Fibroblast of skin of left quadriceps (primary cell): Measurements from ENCODE around the gene SPOCK1.

ENCODE experiments used
- DNase-seq, 2 experiments: peaks; one replicate each; pipeline ENCODE4 v3.0.0-alpha.2; 2013; ENCODE audit warnings: low read depth in 2 of 2

Gene SPOCK1

GRCh38 chr5:137442660-137443059 is 56.5 kb downstream of the SPOCK1 start:
- no peak for DNase-seq

- no peak for DNase-seq
Observed at GRCh38 chr5:137441476-137441875, 57.6 kb downstream of the SPOCK1 start.

GRCh38 chr5:137440795-137441194 is 58.3 kb downstream of the SPOCK1 start:
- no peak for DNase-seq

DNA sequence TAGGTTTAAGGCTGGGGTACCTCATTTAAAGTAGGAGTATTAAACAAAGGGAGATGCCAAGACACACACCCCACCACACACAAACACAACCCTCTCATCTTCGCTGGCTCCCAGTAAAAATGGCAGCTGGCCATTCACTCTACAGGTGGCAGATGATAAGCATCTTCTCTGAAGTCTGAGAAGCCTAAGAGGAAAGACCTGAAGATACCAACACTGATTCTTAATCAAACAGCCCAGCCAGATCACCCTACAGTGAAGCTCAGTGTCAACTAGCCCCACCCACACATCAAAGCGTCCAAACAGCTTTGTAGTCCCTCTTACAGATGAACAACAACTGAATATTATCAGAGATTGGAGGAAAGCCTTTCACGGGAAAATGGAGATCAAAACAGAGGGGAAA is 59.5 kb downstream of the SPOCK1 start:
- no peak for DNase-seq

- no peak for DNase-seq
Observed at GRCh38 chr5:137438932-137439331, 60.2 kb downstream of the SPOCK1 start.

- DNase-seq = no peak
Observed at GRCh38 chr5:137437774-137438173, 61.4 kb downstream of the SPOCK1 start.

DNA sequence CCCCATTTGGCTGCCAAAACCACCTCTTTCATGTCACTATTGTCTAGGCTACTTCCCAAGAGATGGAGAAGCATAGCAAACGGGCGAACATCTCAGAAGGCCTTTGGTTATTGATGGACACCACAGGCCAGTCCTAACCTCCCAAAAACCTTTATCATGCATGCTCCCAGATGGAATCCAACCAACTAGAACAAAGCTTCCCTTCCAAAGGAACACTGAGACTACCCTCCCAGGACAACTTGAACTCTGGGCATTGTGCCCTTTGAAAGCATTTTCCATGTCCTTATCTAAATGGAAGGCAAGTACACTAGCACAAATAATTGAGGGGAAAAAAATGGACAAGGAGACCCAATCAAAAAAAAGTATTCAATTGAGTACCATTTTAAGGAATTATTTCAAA is 65.6 kb downstream of the SPOCK1 start:
- no peak for DNase-seq

GRCh38 chr5:137432376-137432775 is 66.8 kb downstream of the SPOCK1 start:
- DNase-seq = no peak

GRCh38 chr5:137431051-137431450 is 68.1 kb downstream of the SPOCK1 start:
- DNase-seq = no peak

DNA sequence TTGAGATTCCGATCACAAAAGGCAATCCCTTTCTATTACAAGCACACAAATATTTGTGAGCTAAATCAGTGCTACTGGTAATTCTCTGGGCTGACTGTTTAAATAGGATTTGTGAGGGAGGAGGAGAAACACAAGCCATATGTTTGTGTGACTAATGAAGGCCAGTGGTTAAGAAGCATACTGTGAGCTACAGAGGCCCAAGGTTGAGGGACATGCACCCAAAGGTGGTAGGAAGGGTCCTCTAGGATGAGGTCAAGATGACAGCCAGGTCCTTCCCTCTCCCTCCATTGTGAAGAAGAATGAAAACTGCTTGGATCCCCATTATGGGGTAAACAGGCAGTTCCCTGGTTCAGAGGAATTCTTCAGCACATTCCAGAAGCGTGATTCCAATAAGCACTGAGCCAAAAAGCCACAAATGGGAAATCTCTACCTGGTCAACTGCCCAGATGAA is 83.9 kb downstream of the SPOCK1 start:
- peak; percentile 52 to 62 for DNase-seq

DNA sequence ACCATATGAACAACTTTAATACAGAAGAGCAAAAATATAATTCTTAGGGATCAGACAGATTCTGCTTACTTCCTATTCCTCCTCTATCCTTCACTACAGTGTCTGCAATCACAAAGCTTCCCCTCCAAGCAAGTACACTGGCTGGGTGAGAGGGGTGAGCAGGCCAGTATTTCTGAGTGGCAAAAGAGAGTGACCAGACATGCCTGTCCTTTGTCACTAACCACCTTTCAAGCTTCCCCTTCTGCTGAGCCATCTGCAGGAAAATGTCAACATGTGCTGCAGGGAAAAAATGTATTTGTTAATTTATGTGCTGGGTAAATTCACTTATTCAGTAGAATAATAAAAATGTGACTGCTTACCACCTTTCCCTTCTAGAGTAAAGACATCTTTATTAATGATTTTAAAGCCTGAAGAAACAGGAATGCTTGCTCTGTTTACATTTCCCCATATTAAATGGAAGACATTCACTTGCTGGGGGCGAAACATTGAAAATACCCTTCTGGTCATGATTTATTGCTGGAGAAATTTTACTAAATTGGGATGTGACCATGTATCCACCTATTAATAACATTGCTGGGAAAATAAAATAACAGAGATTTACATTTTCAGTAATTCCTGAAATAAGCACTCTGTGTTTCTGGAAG is 84.9 kb downstream of the SPOCK1 start:
- DNase-seq = no peak

DNA sequence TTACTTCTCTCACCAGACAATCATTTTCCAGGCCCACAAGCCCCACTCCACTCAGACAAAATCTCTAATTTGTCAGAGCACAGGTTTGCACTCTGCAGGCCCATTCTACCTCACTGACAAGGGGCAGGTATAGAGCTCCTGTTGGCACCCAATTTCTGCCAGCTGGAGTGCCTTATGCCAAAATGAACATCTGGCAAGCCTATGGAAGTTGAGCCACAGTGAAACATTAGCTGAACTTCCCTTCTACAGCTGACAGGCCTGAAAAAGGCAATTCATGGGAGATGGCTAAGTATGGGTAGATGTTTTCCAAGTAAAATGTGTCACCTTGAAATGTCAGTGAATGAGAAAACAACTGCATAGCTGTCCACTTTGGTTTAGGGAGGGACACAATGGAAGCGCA is 87.0 kb downstream of the SPOCK1 start:
- DNase-seq = no peak

DNA sequence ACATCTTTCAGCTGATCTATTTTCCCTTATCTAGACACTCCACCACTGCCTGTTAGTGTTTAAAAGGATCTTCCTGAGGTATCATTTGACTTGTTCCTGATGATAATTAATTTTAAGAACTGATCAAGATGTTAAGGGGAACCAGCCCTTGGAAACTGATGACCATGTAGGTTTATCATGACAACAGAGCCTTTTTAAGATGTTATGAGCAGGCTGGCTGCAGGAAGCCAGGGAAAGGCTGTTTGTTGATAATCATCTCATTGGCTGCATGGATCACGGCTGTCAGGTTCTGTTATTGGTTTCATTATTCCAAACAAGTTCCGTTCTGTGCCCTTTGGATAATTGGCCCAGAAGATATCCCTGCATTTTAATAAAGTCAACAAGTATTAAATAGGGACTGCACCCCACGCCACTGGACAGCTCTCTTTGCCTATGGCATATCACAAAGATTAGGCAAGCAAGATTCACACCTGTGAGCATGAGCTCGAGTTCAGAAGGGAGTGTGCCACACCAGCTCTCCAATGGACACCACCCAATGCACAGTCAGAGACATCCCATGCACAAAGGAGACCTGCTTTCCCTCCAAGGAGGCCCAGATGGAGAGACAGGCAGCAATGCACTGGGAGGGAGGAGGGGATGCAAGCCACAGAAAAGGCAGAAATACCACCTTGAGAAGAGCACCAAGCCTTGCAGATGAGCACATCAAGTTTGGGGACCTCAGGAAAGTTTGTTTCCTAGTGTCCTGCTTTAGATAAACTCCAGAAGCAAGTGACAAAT is 88.7 kb downstream of the SPOCK1 start:
- no peak for DNase-seq

DNA sequence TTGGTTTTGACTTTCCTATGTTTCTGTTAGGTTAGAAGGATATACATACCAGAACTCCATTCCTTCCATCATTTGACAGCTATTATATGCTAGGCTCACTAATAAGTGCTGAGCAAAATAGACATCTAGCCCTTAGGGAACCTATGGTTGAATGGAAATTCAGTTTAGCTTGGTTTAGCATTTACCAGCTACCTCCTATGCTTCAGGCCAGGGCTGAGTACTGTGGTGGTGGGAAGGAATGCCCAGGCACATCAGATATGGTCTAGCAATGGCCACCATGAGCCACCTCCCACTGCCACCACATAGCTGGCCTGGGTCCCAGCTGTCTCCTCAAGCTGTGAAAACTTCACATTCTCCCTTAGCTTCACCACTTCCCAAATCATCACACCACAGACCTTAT is 89.4 kb downstream of the SPOCK1 start:
- no peak for DNase-seq

DNA sequence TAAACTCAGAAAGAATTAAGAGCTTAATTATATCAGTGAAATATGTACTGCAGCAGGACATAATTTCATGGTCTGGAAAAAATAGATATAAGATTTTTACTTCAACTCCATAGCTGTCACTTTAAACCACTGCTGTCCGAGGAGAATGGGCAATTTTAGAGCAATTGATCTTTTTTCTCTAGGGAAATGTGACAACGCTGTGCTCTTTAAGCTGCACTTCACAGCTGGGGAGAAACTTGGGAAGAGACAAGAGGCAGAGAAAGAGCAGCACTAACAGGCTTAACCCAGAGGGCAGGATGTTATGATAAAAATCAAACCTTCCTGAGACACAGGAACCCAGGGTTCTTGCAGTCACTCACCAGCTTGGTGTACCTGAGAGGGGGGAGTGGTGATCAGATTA is 92.0 kb downstream of the SPOCK1 start:
- no peak for DNase-seq

DNA sequence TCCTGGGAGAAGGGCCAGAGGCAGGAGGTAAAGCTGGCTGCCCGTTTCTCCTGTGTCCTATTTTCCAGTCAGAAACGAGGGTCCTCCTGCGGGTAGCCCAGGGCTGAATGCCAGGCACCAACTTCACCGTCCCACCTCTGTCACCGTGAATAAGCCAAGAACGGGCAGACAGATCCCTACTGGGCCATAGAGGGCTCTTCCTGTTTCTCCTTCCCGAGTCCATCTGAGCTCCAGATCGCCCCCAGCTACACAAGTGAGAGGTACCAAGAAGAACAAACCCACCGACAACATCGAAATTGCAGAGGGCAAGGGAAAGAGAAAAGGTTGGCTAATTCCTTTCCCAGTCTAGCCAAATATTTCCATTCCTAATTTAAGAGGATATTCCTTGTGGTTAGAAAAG is 93.7 kb downstream of the SPOCK1 start:
- no peak for DNase-seq

- DNase-seq = no peak
Observed at GRCh38 chr5:137403869-137404268, 95.3 kb downstream of the SPOCK1 start.

- DNase-seq = no peak
Observed at GRCh38 chr5:137402436-137403187, 96.5 kb downstream of the SPOCK1 start.

- no peak for DNase-seq
Observed at GRCh38 chr5:137401946-137402345, 97.2 kb downstream of the SPOCK1 start.

DNA sequence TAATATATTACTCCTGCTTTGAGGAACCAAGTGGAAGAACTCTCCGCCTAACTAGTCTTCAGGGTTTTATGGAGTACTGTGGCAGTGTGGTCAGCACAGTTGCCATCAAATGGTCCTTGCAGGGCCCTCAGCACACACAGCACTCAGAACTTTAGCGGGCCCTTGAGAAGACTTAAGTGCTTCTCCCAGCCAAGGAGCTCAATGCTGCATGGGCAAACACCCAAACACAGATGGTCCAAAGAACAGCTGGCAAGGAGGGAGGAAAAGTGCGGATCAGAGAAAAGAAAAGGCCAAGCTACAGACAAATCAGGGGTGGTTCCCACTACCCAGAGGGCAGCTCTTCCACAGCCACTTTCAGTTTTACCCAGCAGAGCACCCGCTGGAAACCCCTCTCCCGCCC is 98.6 kb downstream of the SPOCK1 start:
- no peak for DNase-seq

- no peak for DNase-seq
Observed at GRCh38 chr5:137399911-137400310, 99.2 kb downstream of the SPOCK1 start.

DNA sequence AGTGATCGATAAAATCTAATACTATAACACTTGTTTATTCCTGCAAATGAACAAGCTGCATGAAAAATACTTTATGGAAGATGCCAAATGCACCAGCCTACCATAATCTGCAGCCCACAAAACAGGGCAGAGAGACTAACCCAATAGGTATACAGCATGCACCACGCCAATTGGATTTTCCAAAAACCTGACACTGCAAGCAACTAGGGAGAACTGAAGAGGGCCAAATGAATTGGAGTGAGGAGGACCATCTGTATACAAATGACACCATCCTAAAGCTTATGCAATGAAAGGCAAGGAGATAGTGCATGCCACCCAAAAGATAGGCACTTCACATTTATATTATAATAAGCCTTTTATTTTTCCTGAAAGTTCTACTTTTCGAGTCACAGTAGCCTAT is 100.4 kb downstream of the SPOCK1 start:
- DNase-seq = no peak

- no peak for DNase-seq
Observed at GRCh38 chr5:137398154-137398553, 101.0 kb downstream of the SPOCK1 start.
